Mammary epithelial cell (primary cell): ENCODE measurements around the gene FAM216A.
"Not testable (repeated sequence)": the region's sequence is repeated elsewhere in the genome, so short reads cannot be mapped to it uniquely, and the experiment has no call there.

ENCODE experiments used
- CTCF ChIP-seq, 2 donors: IDR thresholded peaks in 1 of 2; conservative IDR thresholded peaks in 1 of 2; 2 replicates each; pipeline ENCODE4 v1.5.1; 2011 to 2012; ENCODE audit warnings: inconsistent platforms in 2 of 2, low read length in 2 of 2, mild to moderate bottlenecking in 2 of 2, control low read depth in 1 of 2, low read depth in 1 of 2; ENCODE audit not compliant: insufficient read depth in 1 of 2; ENCODE audit errors: extremely low read depth in 1 of 2
- EZH2 ChIP-seq: IDR thresholded peaks from 2 replicates; pipeline ENCODE4 v1.6.1; 2012; ENCODE audit warnings: low read length, inconsistent platforms, borderline replicate concordance

GRCh38 chr12:110420644-110421043 lies 48.0 kb upstream of the FAM216A start:
- not testable (repeated sequence) for TF ChIP-seq CTCF (conservative IDR thresholded peaks at IDR 0.05 in 1 of 2, IDR thresholded peaks at IDR 0.05 in 1 of 2; ENCODE audit: extremely low read depth in 1 of 2, insufficient read depth in 1 of 2, low read depth in 1 of 2, low read length in 2 of 2); EZH2
